Activated CD8-positive, alpha-beta memory T cell treated with anti-CD3 and anti-CD28 coated beads, Interleukin-2, amount 50 U/mL, for 24 hours (primary cell): Measurements from ENCODE around the gene THRSP.
"Not testable (repeated sequence)": the region's sequence is repeated elsewhere in the genome, so short reads cannot be mapped to it uniquely, and the experiment has no call there.

ENCODE experiments used
- DNase-seq: peaks from one replicate; pipeline ENCODE4 v3.0.0-alpha.2; 2020; ENCODE audit errors: extremely low read depth

The THRSP gene, protein sequence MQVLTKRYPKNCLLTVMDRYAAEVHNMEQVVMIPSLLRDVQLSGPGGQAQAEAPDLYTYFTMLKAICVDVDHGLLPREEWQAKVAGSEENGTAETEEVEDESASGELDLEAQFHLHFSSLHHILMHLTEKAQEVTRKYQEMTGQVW

DNA sequence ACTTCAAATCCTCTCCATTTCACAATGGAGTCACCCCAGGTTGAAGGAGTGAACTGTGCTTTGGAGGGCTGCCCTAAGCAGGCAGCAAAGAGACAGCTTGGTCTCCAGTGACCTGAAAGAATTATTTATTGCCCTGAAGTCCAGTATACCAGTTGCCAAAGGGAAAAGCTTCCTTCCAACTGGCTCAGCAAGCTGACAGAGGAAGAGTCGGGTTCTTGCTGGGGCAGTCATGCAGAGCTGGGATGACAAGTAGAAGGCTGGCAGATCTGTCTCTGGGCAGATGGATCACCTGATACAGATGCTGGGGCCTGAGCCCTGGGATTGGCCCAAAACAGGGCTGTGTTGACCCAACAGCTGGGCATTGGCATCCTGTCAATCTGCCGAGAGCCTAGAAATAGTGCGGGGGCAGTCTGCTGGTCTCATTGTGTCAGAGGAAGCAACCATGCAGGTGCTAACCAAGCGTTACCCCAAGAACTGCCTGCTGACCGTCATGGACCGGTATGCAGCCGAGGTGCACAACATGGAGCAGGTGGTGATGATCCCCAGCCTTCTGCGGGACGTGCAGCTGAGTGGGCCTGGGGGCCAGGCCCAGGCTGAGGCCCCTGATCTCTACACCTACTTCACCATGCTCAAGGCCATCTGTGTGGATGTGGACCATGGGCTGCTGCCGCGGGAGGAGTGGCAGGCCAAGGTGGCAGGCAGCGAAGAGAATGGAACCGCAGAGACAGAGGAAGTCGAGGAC is at the start of gene THRSP:
Gene THRSP (plus strand): TSS at position 422 of the 742 bp plus-strand sequence. CDS start 21 bp downstream, at position 443.
- DNase-seq: no peak

DNA sequence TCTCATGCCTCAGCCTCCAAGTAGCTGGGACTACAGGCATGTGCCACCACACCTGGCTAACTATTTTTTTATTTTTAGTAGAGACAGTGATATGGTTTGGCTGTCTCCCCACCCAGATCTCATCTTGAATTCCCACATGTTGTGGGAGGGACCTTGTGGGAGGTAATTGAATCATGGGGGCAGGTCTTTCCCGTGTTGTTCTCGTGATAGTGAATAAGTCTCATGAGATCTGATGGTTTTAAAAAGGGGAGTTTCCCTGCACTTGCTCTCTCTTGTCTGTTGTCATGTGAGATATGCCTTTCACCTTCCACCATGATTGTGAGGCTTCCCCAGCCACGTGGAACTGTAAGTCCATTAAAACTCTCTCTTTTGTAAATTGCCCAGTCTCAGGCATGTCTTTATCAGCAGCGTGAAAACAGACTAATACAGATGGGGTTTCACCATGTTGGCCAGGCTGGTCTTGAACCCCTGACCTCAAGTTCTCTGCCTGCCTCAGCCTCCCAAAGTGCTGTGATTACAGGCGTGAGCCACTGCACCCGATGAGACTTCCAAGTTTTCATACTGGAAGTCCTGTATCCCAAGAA is 48.6 kb upstream of the THRSP start:
- DNase-seq: not testable (repeated sequence)

DNA sequence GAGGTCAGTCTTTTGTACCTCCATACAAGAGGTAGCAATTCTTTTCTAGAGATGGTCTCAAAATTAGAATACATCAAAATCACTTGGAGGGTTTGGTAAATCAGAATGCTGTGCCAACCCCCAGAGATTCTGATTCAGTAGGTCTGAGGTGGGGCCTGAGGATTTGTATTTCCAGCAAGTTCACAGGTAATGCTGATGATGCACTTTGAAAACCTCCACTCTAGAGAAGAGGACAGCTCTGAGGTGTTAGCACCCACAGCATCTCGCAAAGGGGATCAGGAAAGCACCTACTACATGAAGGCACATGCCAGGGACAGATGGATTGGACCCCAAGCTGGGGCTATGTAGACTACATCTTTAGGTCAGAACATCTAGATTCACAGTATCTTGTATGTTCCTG is 47.8 kb upstream of the THRSP start:
- DNase-seq: no peak

DNA sequence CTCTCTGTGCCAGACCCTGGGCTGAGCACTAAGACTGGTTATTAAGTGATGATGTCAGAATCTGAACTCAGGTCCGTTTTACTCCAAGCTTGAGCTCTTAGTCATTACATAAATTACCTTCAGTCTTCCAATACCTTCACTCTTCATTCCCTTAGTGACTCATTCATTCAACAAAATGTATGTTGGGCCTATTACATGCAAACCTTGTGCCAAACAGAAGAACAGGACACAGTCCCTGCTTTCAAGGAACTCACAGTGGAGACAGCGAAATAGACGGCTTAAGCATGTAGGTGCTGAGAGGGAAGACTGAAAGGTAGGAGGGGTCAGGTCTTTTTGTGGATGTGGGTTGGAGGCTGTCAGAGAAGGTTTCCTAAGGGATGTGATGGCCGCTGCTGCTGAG is 43.9 kb upstream of the THRSP start:
- no peak for DNase-seq

DNA sequence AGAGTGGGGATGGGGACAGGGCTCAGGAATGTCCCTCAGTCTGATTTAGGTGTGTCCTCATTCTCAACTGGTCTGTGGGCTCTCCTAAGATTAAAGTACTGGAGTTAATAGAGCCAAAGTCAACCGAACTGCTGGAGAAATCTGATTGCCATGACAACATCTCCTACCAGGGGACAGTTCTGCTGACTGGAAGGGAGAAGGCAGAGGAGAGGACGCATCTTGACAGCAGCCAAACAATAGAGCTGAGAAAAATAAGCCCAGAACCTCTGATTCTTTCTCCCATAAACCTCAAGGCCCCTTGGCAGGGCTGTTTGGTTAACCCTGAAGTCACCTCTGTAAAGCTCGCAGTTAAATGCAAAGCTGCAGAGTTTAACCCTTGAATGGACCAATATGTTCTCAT is 43.4 kb upstream of the THRSP start:
- DNase-seq: no peak

DNA sequence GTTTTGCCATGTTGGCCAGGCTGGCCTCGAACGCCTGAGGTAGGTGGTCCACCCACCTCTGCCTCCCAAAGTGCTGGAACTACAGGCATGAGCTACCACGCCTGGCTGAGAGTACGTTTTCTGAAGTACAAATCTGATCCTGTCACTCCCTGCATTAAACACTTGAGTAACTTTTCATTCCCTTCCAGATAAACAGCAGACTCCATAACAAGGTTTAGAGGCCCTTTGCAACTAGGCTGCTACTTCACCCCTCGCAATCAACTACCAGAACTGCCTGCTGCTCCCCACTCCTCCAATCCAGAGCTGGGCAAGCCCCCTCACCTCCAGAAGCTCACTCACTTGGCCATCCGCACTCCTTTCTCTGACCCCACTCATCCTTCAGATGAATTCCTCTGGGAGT is 42.0 kb upstream of the THRSP start:
- no peak for DNase-seq

DNA sequence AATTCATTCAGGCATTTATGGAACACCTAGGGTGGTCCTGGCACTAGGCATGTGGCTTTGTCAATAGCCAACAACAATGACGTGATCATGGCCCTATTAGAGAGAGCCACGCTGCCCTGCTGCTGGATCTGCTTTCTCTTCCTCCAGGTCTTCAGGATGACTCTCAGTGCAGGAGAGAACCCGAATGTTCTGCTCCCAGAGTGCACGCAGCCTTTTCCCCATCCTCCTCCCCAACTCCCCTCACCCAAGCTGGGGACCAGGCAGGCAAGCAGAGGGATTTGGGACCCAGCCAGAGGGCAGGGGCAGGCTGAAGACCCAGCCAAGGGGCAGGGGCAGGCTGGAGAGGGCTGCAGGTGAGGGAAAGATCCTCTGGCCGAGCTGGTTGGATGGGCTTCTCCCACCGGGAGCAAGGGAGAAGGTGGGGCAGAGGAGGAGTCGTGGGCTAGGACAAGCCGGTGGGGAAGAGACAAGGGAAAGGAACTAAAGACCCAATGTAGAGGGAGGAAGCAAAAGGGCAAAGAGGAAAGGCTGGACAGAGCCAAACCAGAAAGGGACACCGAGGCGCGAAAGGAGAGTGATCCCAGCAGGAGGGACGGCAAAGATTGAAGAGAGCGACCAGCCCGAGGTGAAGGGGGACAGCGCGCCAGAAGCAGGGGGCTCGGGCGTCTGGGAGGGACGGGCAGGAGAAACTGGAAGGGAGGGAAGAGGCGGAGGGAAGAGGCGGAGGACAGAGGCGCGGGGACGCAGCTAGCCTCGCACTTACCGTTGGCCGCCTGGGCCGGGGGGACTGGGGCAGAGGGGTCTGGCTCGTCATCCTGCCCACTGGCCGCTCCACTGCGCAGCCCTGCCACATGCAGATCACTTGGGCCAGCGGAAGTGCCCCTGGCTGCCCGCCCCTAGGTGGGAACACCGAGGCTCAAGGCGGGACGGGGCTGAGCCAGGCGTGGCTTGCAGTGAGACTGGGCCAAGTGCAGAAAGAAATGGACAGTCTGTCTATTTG is 41.0 kb upstream of the THRSP start, which contains the start of gene KCTD14:
Gene KCTD14 (minus strand): TSS at position 880 of the 1,000 bp plus-strand sequence. CDS start 27 bp downstream, at position 853.
- DNase-seq: no peak

DNA sequence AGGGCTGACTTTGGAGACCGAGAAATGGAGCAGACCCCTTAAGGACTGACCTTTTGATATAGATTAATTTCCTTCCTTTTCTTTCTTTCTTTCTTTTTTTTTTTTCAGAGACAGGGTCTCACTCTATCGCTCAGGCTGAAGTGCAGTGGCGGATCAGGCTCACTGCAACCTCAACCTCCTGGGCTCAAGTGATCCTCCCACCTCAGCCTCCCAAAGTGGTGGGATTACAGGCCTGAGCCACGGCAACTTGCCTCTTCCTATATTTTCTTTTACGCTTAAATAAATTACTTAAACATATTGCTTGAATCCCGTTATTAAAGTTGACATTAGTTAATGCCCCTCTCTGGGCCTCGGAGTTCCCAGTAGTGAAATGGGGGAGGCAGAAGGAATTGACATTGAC is 40.2 kb upstream of the THRSP start:
- DNase-seq: no peak

DNA sequence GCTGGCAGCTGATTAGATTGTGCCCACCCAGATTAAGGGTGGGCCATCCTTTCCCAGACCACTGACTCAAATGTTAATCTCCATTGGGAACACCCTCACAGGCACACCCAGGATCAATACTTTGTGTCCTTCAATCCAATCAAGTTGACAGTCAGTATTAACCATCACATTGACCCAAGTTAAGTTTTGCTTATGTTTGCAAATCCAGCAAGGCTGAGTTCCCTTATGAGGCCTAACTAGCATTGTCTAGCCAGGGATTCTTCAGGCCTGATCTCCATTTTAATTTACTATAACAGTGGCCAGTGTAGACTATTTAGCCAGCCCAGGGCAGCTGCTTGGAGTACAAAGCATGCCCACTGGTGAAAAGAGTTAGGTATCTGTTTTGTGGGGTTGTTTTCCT is 38.3 kb upstream of the THRSP start:
- no peak for DNase-seq

DNA sequence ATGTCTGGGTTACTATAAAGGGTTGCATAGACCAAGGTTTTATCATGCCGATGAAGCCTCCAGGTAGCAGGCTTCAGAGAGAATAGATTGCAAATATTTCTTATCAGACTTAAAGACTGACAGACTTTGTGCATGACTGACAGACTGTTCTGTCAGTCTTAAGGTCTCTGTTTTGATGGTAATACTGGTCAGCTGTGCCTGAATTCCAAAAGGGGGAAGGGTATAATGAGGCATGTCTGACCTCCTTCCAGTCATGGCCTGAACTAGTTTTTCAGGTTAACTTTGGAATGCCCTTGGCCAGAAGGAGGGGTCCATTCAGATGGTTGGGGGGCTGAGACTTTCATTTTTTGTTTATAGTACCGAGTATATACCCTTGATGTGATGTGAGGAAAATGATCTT is 35.9 kb upstream of the THRSP start:
- no peak for DNase-seq

DNA sequence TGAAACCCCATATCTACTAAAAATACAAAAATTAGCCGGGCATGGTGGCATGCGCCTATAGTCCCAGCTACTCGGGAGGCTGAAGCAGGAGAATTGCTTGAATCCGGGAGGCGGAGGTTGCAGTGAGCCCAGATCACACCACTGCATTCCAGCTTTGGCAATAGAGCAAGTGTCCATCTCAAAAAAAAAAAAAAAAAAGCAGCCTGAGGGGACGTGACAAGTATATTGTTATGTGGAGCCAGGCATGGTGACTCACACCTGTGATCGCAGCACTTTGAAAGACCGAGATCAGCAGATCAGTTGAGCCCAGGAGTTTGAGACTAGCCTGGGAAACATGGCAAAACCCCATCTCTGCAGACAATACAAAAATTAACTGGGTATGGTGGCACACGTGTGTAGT is 35.2 kb upstream of the THRSP start:
- DNase-seq: not testable (repeated sequence)

DNA sequence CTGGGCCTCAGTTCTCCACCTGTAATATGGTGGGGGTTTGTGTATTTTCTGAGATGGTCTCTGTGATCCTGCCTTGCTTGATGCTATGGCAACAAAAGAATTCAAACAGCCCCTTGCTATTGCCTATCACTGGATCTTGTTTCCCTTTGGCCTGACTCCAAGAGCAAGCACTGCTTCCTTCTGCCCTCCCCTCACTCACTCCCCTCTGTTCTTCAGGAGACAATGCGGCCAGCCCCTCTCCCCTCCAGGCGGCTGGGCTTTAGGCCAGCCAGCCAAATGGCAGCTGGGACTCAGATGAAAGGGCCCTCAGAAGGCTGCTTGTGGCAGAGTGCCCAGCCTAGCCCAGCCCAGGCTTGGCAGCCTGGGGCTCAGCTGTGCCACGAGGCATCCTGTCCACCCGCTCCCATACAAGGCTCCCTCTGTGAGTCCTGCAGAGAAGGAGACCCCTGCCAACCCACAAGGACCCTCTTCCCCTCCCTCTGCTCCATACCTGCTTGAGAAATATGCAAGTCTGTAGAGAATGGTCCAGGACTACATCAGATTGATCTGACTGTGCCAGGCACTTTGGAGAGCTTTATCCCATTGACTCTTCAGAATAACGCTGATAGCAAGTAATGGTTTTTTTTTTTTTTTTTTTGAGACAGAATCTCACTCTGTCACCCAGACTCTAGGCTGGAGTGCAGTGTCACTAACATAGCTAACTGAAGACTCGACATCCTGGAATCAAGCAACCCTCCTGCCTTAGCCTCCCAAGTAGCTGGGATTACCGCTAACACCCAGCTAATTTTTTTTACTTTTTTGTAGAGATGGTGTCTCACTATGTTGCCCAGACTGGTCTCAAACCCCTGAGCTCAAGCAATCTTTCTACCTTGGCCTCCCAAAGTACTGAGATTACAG is 33.0 kb upstream of the THRSP start:
- no peak for DNase-seq

DNA sequence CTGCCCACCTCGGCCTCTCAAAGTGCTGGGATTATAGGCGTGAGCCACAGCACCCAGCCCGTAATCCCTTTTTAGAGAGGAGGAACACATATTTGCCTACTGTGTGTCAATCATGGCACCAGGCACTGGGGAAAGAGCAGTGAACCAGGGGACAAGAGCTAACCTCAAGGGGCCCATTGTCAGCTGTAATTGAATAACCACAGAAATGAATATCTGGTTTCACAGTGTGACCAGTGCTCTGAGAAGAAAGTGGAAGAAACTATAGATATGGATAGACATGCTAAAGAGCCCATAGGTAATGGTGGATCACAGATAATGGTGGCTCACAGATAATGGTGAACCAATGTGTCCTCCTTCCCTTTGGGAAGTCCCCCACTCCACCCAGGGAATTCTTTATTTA is 32.0 kb upstream of the THRSP start:
- DNase-seq: no peak

DNA sequence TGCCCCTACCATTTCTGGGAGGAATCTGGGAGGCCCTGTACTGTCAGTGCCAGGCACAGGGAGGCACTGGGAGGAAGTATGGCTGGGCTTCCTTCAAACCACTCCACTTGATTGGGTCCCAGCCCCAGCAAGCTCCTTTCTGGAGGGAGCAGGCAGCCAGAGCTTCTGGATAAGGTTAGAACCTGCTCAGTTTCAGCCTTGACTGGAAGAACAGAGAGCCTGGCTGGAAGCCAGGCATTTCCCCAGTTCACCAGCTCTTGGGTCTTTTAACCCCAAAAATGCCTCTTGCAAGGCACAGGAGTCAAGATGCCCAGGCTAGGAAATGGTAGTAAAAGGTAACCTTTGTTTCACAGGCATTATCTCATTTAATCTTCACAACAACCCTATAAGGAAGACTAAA is 31.6 kb upstream of the THRSP start:
- no peak for DNase-seq

DNA sequence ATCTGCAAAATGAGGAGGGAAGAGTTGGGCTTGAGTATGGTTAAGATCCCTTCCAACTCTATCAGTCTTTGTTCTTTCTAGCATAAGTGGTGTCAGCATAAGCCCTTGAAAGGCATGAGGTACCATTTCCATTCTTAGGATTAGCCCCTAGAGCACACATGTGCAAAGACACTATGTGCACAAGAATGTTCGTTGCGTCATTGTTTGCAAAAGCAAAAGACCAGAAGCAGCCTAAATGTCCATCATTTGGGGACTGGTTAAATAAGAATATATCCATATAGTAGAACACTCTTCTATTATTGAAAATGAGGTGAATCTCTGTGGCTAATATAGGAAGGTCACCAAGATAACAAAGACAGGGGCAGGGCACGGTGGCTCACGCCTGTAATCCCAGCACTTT is 30.6 kb upstream of the THRSP start:
- DNase-seq: no peak

DNA sequence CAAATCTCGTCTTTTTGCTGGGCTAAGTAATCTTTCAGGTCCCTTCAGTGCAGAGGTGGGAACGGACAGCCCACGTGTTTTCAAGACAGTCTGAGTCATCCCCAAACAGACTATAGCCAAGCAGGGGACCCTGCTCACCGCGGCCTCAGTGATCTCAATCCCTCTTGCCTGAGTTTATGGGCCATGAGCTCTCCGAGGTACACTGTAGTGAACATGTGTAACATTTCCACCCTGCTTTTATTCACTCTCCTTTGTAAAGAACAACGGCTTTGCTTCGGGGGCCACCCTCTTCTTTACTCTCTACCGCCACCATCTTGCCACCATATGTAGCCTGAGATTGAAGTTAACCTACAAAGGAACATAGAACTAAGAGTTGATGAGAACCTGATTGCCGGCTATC is 29.0 kb upstream of the THRSP start:
- no peak for DNase-seq

DNA sequence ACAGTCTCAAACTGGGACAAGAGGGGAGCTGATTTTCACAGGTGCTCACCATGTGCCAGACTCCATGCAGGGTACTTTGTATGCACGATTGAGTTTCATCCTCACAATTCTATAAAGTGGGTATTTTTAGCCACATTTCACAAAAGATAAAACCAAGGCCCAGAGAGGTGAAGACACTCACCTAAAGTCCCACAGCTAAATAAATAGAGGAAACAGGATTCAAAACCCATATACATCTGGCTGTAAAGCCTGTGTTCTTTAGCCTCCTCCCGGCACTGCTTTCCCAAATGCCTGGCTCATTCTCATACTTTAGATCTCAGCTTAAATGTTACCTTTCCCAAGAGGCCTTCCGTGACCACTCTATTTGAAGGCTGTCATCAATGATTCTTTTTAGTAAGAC is 27.3 kb upstream of the THRSP start:
- DNase-seq: no peak

DNA sequence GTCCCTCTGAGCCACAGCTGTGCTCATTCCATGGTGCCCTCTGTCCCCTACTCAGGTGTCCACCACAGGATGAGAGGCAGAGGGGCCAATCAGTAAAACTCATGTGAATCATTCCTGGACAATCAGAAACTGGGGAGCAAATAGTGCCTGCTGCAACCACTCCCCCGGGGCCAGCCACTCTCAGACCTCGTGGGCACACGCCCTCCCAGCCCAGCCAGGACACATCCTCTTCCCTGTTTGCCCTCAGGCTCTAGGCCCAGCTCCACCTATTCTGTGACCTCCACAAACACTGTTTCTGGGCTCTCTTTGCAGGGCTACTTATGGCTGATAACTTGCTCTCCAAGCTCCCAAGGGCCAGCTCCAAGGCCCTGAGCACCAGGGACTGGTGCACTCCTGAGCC is 26.6 kb upstream of the THRSP start:
- DNase-seq: no peak

DNA sequence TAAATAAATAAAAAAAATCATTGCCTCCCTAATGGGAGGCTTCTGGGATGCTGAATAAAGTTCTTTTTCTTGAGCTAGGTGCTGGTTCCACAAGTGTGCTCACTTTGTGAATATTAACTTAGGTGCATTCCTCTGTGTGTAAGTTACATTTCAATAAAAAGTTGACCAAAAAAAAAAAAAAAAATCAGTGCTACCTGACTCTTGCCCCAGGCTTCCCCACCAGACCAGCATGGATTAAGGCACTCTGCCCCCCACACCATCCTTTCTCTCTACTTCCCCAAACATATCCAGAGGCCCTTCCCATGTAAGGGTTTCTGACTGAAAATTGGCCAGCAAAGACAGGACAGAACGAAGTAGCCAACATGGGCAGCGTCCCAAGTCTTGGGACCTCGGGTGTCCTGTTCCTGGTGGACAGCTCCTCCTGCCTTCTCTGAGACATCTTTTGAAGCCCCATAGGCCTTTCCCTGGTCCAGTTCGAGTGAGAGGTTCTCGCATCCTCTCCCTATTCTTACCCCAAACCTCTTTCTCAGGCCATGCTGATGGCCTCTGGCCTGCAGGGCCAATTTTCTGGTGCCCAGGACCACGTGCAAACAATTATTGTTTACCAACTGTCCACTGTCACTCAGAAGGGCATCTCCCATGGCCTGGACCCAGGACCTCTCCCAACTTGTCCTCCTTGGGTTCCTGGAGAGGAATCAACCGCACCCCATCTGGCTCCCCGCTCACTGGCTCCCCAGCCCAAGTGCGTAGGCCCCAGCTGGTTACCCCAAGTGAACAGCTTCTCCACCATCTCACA is 25.6 kb upstream of the THRSP start:
- no peak for DNase-seq

DNA sequence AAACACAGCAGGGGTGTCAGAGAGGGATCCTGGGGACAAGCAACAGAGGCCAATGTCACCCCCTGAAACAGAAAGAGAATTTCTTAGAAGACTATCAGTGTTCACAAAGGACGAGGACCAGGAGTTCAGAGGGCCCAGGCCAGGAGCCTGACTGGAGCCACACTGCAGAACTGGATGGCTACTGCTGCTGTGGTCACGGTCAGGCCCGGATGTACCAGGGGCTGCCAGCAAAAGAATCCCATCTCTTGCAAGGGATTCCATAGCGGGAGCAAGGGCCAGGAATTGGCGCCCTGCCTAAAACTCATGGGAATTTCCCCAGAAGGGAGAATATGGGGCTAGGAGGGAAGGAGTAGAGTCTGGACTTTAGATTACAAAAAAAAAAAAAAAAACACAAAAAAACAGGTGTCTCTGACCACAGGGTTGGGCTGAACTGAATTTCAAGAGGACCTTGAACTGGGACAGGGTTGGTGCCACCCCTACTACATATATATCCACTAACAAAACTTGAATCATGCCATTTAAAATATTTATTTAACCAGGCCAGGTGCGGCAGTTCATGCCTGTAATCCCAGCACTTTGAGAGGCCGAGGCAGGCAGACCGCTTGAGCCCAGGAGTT is 24.9 kb upstream of the THRSP start:
- no peak for DNase-seq
